ENCODE results near the gene LTK. TPM values are rescaled to one million over a fixed set of nuclear protein-coding genes. Genes with fewer than 3 reads are reported as not detected.

Gene LTK
- total RNA-seq, 1 experiment from 2014 or later: 0.07 TPM

DNA sequence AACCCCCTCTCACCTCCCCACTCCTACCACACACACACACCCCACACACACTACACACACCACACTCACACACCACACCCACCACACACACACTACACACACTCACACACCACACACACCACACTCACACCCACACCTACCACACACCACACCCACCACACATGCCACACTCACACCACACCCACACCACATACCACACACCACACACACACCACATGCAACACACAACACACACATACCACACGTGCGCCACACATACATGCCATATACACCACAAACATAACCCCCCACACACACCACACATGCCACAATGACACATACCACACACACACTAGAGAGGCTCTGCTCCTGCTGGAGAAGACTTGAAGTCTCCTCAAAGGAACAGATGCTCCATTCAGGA lies 25.8 kb downstream of the LTK start:
- Histone ChIP-seq H4K20me1 (ENCODE audit: low read length) (no peaks in the 10 kb centered on the region), H3F3A (ENCODE audit: low read length, unreplicated experiment) (no peaks in the 10 kb centered on the region), H3K79me2 (ENCODE audit: low read length) (no peaks in the 10 kb centered on the region), H3K9me3 (ENCODE audit: low read length) (no peaks in the 10 kb centered on the region), H3K27ac (ENCODE audit: low read length) (no peak overlapping the region), H3K4me3 (ENCODE audit: low read length) (no peak overlapping the region), H3K27me3 (ENCODE audit: low read length) (no peaks in the 10 kb centered on the region), H2AFZ (ENCODE audit: low read length) (no peak overlapping the region), H3K9me2 (replicated peaks; ENCODE audit: low read length) (no peaks in the 10 kb centered on the region), H3K36me3 (ENCODE audit: low read depth, low read length) (no peaks in the 10 kb centered on the region), H3K4me2 (ENCODE audit: low read length) (no peak overlapping the region), H3K4me1 (ENCODE audit: insufficient read depth, low read length) (peaks cover 28% of the 10 kb centered on the region), H3K9ac (ENCODE audit: low read length) (no peak overlapping the region)
- ATAC-seq (no peak), DNase-seq (no peak)
- no TSS peak for BruUV-seq (replicated peaks)
- intact Hi-C loops (cut with micrococcal nuclease): no loop called here
- CTCF ChIA-PET: no interaction called here
- POLR2A ChIA-PET (ENCODE audit: unreplicated experiment): no interaction called here
- TF ChIP-seq EZH2 (IDR thresholded peaks at IDR 0.05; ENCODE audit: low read length, unreplicated experiment): no peak
- no peak for TF ChIP-seq EZH2phosphoT487 (IDR thresholded peaks at IDR 0.05; ENCODE audit: borderline replicate concordance, low read length)
- TF ChIP-seq, protein P1, sequence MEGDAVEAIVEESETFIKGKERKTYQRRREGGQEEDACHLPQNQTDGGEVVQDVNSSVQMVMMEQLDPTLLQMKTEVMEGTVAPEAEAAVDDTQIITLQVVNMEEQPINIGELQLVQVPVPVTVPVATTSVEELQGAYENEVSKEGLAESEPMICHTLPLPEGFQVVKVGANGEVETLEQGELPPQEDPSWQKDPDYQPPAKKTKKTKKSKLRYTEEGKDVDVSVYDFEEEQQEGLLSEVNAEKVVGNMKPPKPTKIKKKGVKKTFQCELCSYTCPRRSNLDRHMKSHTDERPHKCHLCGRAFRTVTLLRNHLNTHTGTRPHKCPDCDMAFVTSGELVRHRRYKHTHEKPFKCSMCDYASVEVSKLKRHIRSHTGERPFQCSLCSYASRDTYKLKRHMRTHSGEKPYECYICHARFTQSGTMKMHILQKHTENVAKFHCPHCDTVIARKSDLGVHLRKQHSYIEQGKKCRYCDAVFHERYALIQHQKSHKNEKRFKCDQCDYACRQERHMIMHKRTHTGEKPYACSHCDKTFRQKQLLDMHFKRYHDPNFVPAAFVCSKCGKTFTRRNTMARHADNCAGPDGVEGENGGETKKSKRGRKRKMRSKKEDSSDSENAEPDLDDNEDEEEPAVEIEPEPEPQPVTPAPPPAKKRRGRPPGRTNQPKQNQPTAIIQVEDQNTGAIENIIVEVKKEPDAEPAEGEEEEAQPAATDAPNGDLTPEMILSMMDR (conservative IDR thresholded peaks at IDR 0.05; ENCODE audit: low read depth, low read length): no peak

DNA sequence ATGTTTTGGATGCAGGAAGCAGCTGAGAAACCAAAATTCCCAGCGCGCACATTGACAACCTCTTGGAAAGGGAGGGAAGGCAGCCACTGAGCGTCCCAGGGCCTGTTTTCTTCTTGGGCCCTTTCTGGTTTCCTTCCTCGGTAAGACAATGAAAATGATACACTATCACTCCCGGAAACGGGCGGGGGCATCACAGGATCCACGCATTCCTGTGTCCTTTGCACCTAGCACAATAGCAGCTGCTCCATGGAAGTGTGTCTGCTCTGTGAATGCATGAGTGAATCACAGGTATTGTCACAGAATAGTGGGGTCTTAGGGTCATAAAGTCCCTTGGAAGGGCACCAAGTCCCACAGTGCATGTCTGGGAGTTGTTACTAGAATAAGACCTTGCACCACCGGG lies 26.2 kb downstream of the LTK start:
- H2AFZ ChIP-seq (ENCODE audit: low read length): no peak overlapping the region
- intact Hi-C loops (cut with micrococcal nuclease): no loop called here
- ChIA-PET POLR2A (ENCODE audit: unreplicated experiment) (no interaction called here), CTCF (no interaction called here)
- no peak overlapping the region for H3K9ac ChIP-seq (ENCODE audit: low read length)
- TF ChIP-seq EZH2 (IDR thresholded peaks at IDR 0.05; ENCODE audit: low read length, unreplicated experiment): no peak
- TF ChIP-seq, protein P1 (conservative IDR thresholded peaks at IDR 0.05; ENCODE audit: low read depth, low read length): no peak
- no peak for TF ChIP-seq EZH2phosphoT487 (IDR thresholded peaks at IDR 0.05; ENCODE audit: borderline replicate concordance, low read length)
- no peaks in the 10 kb centered on the region for H3F3A ChIP-seq (ENCODE audit: low read length, unreplicated experiment)
- no peak overlapping the region for H3K4me3 ChIP-seq (ENCODE audit: low read length)
- peaks cover 24% of the 10 kb centered on the region for H3K4me1 ChIP-seq (ENCODE audit: insufficient read depth, low read length)
- no peak overlapping the region for H3K27ac ChIP-seq (ENCODE audit: low read length)
- no peaks in the 10 kb centered on the region for H3K27me3 ChIP-seq (ENCODE audit: low read length)
- no peak for DNase-seq
- no peaks in the 10 kb centered on the region for H3K9me3 ChIP-seq (ENCODE audit: low read length)
- no peak for ATAC-seq
- H3K79me2 ChIP-seq (ENCODE audit: low read length): no peaks in the 10 kb centered on the region
- peaks cover 3% of the 10 kb centered on the region; the same call in 1 of the 2 replicates for H3K36me3 ChIP-seq (ENCODE audit: low read depth, low read length)
- no peaks in the 10 kb centered on the region for H3K9me2 ChIP-seq (replicated peaks; ENCODE audit: low read length)
- H4K20me1 ChIP-seq (ENCODE audit: low read length): no peaks in the 10 kb centered on the region
- H3K4me2 ChIP-seq (ENCODE audit: low read length): no peak overlapping the region
- BruUV-seq (replicated peaks): no TSS peak

DNA sequence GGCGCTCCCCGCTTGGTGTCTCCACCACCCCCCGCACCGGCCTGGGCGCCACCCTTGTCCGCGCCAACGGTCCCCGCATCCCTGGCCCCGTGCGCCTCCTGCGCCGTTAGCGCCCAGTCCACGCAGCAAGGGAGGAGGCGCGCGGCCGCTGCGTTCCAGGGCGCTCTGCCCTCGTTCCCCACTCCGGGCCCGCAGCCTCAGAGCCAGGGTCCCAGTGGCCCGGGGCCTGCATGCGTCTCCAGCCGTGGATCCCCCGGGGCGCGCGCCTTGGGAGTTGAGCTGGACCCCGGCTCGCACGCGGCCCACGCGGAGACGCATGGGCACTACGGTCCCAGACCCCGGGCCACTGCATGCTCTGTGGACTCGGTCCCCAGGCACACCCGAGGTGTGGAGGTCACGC lies 27.3 kb downstream of the LTK start:
- Histone ChIP-seq H3K9me2 (replicated peaks; ENCODE audit: low read length) (no peaks in the 10 kb centered on the region), H3K79me2 (ENCODE audit: low read length) (no peaks in the 10 kb centered on the region), H3K27ac (ENCODE audit: low read length) (no peak overlapping the region), H2AFZ (ENCODE audit: low read length) (no peak overlapping the region), H3K27me3 (ENCODE audit: low read length) (no peaks in the 10 kb centered on the region), H3F3A (ENCODE audit: low read length, unreplicated experiment) (no peaks in the 10 kb centered on the region), H3K4me2 (ENCODE audit: low read length) (no peak overlapping the region), H4K20me1 (ENCODE audit: low read length) (no peaks in the 10 kb centered on the region), H3K4me1 (ENCODE audit: insufficient read depth, low read length) (peaks cover 14% of the 10 kb centered on the region), H3K4me3 (ENCODE audit: low read length) (no peak overlapping the region), H3K9me3 (ENCODE audit: low read length) (no peaks in the 10 kb centered on the region), H3K9ac (ENCODE audit: low read length) (no peak overlapping the region), H3K36me3 (ENCODE audit: low read depth, low read length) (peaks cover 5% of the 10 kb centered on the region; the same call in 1 of the 2 replicates)
- ATAC-seq: no peak
- TF ChIP-seq EZH2 (IDR thresholded peaks at IDR 0.05; ENCODE audit: low read length, unreplicated experiment): no peak
- TF ChIP-seq, protein P1 (conservative IDR thresholded peaks at IDR 0.05; ENCODE audit: low read depth, low read length): no peak
- no peak for TF ChIP-seq EZH2phosphoT487 (IDR thresholded peaks at IDR 0.05; ENCODE audit: borderline replicate concordance, low read length)
- intact Hi-C loops (cut with micrococcal nuclease): no loop called here
- no TSS peak for BruUV-seq (replicated peaks)
- ChIA-PET POLR2A (ENCODE audit: unreplicated experiment) (no interaction called here), CTCF (no interaction called here)
- DNase-seq: no peak

Data from PC-3 (cell line).